IMR-90 (cell line): Measurements from ENCODE around the gene ADIG. TPM values are rescaled to one million over a fixed set of nuclear protein-coding genes. Genes with fewer than 3 reads are reported as not detected.

Source experiments
- ATAC-seq: fragments of 200-7000 bp; cut with Tn5 transposase; 2 replicates; pipeline ENCODE4 v1.9.1; 2020; ENCODE audit warnings: low read depth, mild to moderate bottlenecking, moderate library complexity
- BruUV-seq: library from RNA; stranded (reverse); fragments of 400-500 nt; replicated peaks from 2 replicates; lab custom pipeline; 2021; lab: Mats Ljungman, UMichigan
- CTCF ChIA-PET: fragments of 300-600 bp; formaldehyde crosslinking; extraction: SDS; loops from one replicate; lab custom pipeline; 2021; ENCODE audit warnings: antibody characterized with exemption; lab: Yijun Ruan, JAX
- POLR2A ChIA-PET: fragments of 300-600 bp; sonication (Branson Sonifier 250); formaldehyde crosslinking; loops from one replicate; lab custom pipeline; 2022; ENCODE audit warnings: antibody characterized with exemption; ENCODE audit not compliant: unreplicated experiment; lab: Charles Lee
- DNase-seq: peaks from one replicate; pipeline ENCODE4 v3.0.0; 2013
- H2AFZ ChIP-seq: replicated peaks from 2 replicates; pipeline ENCODE3; 2013; ENCODE audit warnings: low read length, mild to moderate bottlenecking; ENCODE audit not compliant: poor library complexity
- H2AK5ac ChIP-seq: 2 replicates; pipeline ENCODE4 v1.6.1; 2013; ENCODE audit warnings: low read depth, low read length, inconsistent platforms
- H2AK9ac ChIP-seq: replicated peaks from 2 replicates; pipeline ENCODE3; 2013; ENCODE audit warnings: mild to moderate bottlenecking, low read depth, low read length, moderate library complexity; ENCODE audit not compliant: poor library complexity
- H2BK120ac ChIP-seq: 2 replicates; pipeline ENCODE4 v1.6.1; 2013; ENCODE audit warnings: low read depth, low read length, inconsistent platforms
- H2BK15ac ChIP-seq: 3 replicates; pipeline ENCODE4 v1.6.1; 2013; ENCODE audit warnings: low read depth, low read length, inconsistent platforms
- H2BK20ac ChIP-seq: 2 replicates; pipeline ENCODE4 v1.6.1; 2013; ENCODE audit warnings: low read depth, mild to moderate bottlenecking, inconsistent platforms, low read length, moderate library complexity
- H2BK5ac ChIP-seq: 2 replicates; pipeline ENCODE4 v1.6.1; 2013; ENCODE audit warnings: mild to moderate bottlenecking, low read depth, low read length, inconsistent platforms; ENCODE audit not compliant: poor library complexity, severe bottlenecking
- H3K14ac ChIP-seq: replicated peaks from 2 replicates; pipeline ENCODE4 v1.6.1; 2013; ENCODE audit warnings: low read depth, low read length, inconsistent platforms
- H3K18ac ChIP-seq: 2 replicates; pipeline ENCODE4 v1.6.1; 2013; ENCODE audit warnings: low read depth, low read length, control low read depth
- H3K23ac ChIP-seq: 2 replicates; pipeline ENCODE4 v1.6.1; 2013; ENCODE audit warnings: low read depth, low read length, inconsistent platforms
- H3K27ac ChIP-seq: 2 replicates; pipeline ENCODE4 v1.5.1; 2013; ENCODE audit warnings: mild to moderate bottlenecking, control low read depth, low read length; ENCODE audit not compliant: insufficient read depth
- H3K27me3 ChIP-seq: 2 replicates; pipeline ENCODE4 v1.6.1; 2013; ENCODE audit warnings: low read length; ENCODE audit not compliant: control insufficient read depth, insufficient read depth
- H3K36me3 ChIP-seq: 2 replicates; pipeline ENCODE4 v1.6.1; 2013; ENCODE audit warnings: low read length, mixed read lengths; ENCODE audit not compliant: control insufficient read depth, insufficient read depth
- H3K4ac ChIP-seq: 2 replicates; pipeline ENCODE4 v1.6.1; 2013; ENCODE audit warnings: low read depth, low read length, inconsistent platforms
- H3K4me1 ChIP-seq: 2 replicates; pipeline ENCODE4 v1.6.1; 2013; ENCODE audit warnings: low read length, mixed read lengths; ENCODE audit not compliant: control insufficient read depth, insufficient read depth
- H3K4me2 ChIP-seq: 2 replicates; pipeline ENCODE4 v1.6.1; 2013; ENCODE audit warnings: low read depth, mild to moderate bottlenecking, control low read depth, low read length, moderate library complexity
- H3K4me3 ChIP-seq: 2 replicates; pipeline ENCODE4 v1.5.1; 2013; ENCODE audit warnings: low read depth, mild to moderate bottlenecking, control low read depth, low read length, moderate library complexity; ENCODE audit not compliant: insufficient read depth
- H3K56ac ChIP-seq: 2 replicates; pipeline ENCODE4 v1.6.1; 2013; ENCODE audit warnings: low read length, inconsistent platforms; ENCODE audit not compliant: insufficient read depth; ENCODE audit errors: extremely low read depth
- H3K79me1 ChIP-seq, 2 experiments: 2 replicates each; pipeline ENCODE4 v1.6.1; 2013; ENCODE audit warnings: low read length in 2 of 2, inconsistent platforms in 1 of 2, low read depth in 1 of 2
- H3K9ac ChIP-seq: 2 replicates; pipeline ENCODE4 v1.6.1; 2013; ENCODE audit warnings: low read depth, low read length, control low read depth
- H3K9me1 ChIP-seq: 2 replicates; pipeline ENCODE4 v1.6.1; 2013; ENCODE audit warnings: low read length, inconsistent platforms; ENCODE audit not compliant: insufficient read depth
- H3K9me3 ChIP-seq: 2 replicates; pipeline ENCODE4 v1.6.1; 2013; ENCODE audit warnings: low read length; ENCODE audit not compliant: control insufficient read depth, insufficient read depth
- H4K20me1 ChIP-seq: 2 replicates; pipeline ENCODE4 v1.6.1; 2013; ENCODE audit warnings: low read length, inconsistent platforms; ENCODE audit not compliant: insufficient read depth
- H4K5ac ChIP-seq: 2 replicates; pipeline ENCODE4 v1.6.1; 2013; ENCODE audit warnings: mild to moderate bottlenecking, low read depth, low read length, control low read depth
- H4K8ac ChIP-seq, 2 experiments: 2 replicates each; pipeline ENCODE4 v1.6.1; 2013; ENCODE audit warnings: low read depth in 2 of 2, low read length in 2 of 2, control low read depth in 1 of 2, inconsistent platforms in 1 of 2
- H4K91ac ChIP-seq: 2 replicates; pipeline ENCODE4 v1.6.1; 2013; ENCODE audit warnings: low read depth, low read length, inconsistent platforms; ENCODE audit not compliant: insufficient read depth
- BHLHE40 ChIP-seq: fragments of 150-350 bp; IDR thresholded peaks from 2 replicates; pipeline ENCODE4 v1.6.1; 2016; ENCODE audit warnings: mild to moderate bottlenecking, low read depth, low read length
- CEBPB ChIP-seq: IDR thresholded peaks from 2 replicates; pipeline ENCODE4 v1.6.1; 2012; ENCODE audit warnings: low read depth, low read length, improper control_type of control experiment
- CHD1 ChIP-seq: IDR thresholded peaks from 2 replicates; pipeline ENCODE4 v1.6.1; 2012; ENCODE audit warnings: low read depth, low read length, improper control_type of control experiment
- MAFK ChIP-seq: IDR thresholded peaks from 2 replicates; pipeline ENCODE4 v1.6.1; 2012; ENCODE audit warnings: low read depth, low read length, improper control_type of control experiment
- MAZ ChIP-seq: IDR thresholded peaks from 2 replicates; pipeline ENCODE4 v1.6.1; 2012; ENCODE audit warnings: low read depth, mild to moderate bottlenecking, low read length, improper control_type of control experiment, moderate library complexity, borderline replicate concordance
- MXI1 ChIP-seq: IDR thresholded peaks from 2 replicates; pipeline ENCODE4 v1.6.1; 2012; ENCODE audit warnings: low read depth, mild to moderate bottlenecking, low read length, moderate library complexity, borderline replicate concordance
- NFE2L2 ChIP-seq: fragments of 150-350 bp; IDR thresholded peaks from 2 replicates; pipeline ENCODE4 v1.6.1; 2016; ENCODE audit warnings: low read depth, mild to moderate bottlenecking, low read length
- POLR2A ChIP-seq: IDR thresholded peaks from 2 replicates; pipeline ENCODE4 v1.6.1; 2012; ENCODE audit warnings: mild to moderate bottlenecking, low read depth, low read length
- RAD21 ChIP-seq: IDR thresholded peaks from 2 replicates; pipeline ENCODE4 v1.6.1; 2012; ENCODE audit warnings: low read length, improper control_type of control experiment
- RCOR1 ChIP-seq: IDR thresholded peaks from 2 replicates; pipeline ENCODE4 v1.6.1; 2012; ENCODE audit warnings: mild to moderate bottlenecking, low read length, improper control_type of control experiment; ENCODE audit not compliant: insufficient replicate concordance
- RFX5 ChIP-seq: IDR thresholded peaks from 2 replicates; pipeline ENCODE4 v1.8.0; 2012; ENCODE audit warnings: low read depth, mild to moderate bottlenecking, low read length, moderate library complexity
- SMC3 ChIP-seq: fragments of 150-350 bp; IDR thresholded peaks from 2 replicates; pipeline ENCODE4 v1.6.1; 2016; ENCODE audit warnings: low read depth, mild to moderate bottlenecking, antibody characterized with exemption, low read length, moderate library complexity
- WGBS, 2 experiments: methylation state at CpG; one replicate each; pipeline versions ENCODE4 v1.1.5 to v1.1.7; 2013; ENCODE audit warnings: missing lambda C conversion rate in 2 of 2; ENCODE audit not compliant: insufficient read length in 1 of 2; ENCODE audit errors: extremely low coverage in 2 of 2; 5-methylcytosine and 5-hydroxymethylcytosine counted together
- dilution Hi-C: fragments of 300-500 bp; cut with HindIII; formaldehyde crosslinking; loops from one replicate; pipeline ENCODE4 v1.14.3; 2018; ENCODE audit warnings: low sequenced_read_pairs; ENCODE audit not compliant: unreplicated experiment
- in situ Hi-C: fragments of 300-500 bp; cut with MboI; formaldehyde crosslinking; loops from 3 replicates; pipeline ENCODE4 v1.14.3; 2019; ENCODE audit warnings: low sequenced_read_pairs, inconsistent platforms, mixed read lengths
- intact Hi-C: fragments of 100-400 bp; cut with micrococcal nuclease; formaldehyde crosslinking; loops from 2 replicates; pipeline ENCODE4 v1.10.0; 2022
- polyA plus RNA-seq, 3 experiments: library from polyadenylated mRNA; depleted of rRNA; stranded (reverse); fragments of >200 nt; gene quantifications; 2 replicates each; pipeline ENCODE4 v1.2.3, GENCODE V29; 2012; ENCODE audit warnings: low replicate concordance in 1 of 3
- total RNA-seq: library from RNA; depleted of rRNA; stranded (reverse); fragments of >200 nt; gene quantifications from 2 replicates; pipeline ENCODE4 v1.2.3, GENCODE V29; 2012
- TF ChIP-seq, protein P1 (sequence below): fragments of 150-350 bp; IDR thresholded peaks from 2 replicates; pipeline ENCODE4 v1.6.1; 2017; ENCODE audit warnings: mild to moderate bottlenecking, antibody characterized with exemption, low read length, low read depth
- TF ChIP-seq, protein P2 (sequence below): conservative IDR thresholded peaks from 2 replicates; pipeline ENCODE4 v1.5.1; 2012; ENCODE audit warnings: mild to moderate bottlenecking, low read depth, low read length, improper control_type of control experiment
- TF ChIP-seq, protein P3 (sequence below): fragments of 150-350 bp; IDR thresholded peaks from 2 replicates; pipeline ENCODE4 v1.6.1; 2016; ENCODE audit warnings: low read depth, mild to moderate bottlenecking, low read length, moderate library complexity, borderline replicate concordance

The ADIG gene
- total and polyA plus RNA-seq, 2 of the 4 experiments (the other 2 are of a cell fraction): not detected

DNA sequence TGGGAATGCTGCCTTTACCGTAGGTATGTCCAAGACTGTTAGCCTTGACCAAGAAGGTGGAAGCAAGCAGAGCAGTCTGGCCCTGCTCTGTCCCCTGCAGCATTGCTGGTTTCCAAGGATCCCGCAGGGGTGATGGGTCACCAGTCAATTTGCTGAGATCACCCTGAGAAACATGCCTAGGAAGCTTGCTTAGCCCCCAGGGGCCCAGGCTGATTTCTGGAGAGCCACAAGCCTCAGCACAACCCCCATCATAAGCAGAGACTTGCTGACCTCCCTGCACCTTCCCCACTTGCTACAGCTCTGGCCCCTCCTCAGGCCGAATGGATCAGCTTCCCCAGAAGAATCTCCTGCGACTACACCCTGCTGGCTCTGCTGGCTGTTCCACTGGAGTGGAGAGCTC is 42.1 kb downstream of the ADIG start:
- CTCF ChIA-PET: no interaction called here

More for the DNA sequence above, 42.1 kb downstream of the ADIG start:
- Histone ChIP-seq H4K91ac (no peak overlapping the region), H3K18ac (no peak overlapping the region), H4K5ac (no peak overlapping the region), H3K27ac (no peak overlapping the region), H2BK120ac (no peak overlapping the region), H3K23ac (no peak overlapping the region), H3K14ac (no peak overlapping the region), H3K79me1 (no peaks in the 10 kb centered on the region), H3K9me3 (no peaks in the 10 kb centered on the region), H4K20me1 (no peaks in the 10 kb centered on the region), H2AK5ac (no peak overlapping the region), H4K8ac (no peak overlapping the region), H3K9ac (no peak overlapping the region), H2BK5ac (no peak overlapping the region), H3K36me3 (no peaks in the 10 kb centered on the region), H2BK15ac (no peak overlapping the region), H3K27me3 (peaks cover 25% of the 10 kb centered on the region), H3K4ac (no peak overlapping the region), H2AFZ (no peak overlapping the region), H3K4me1 (no peaks in the 10 kb centered on the region), H3K56ac (no peak overlapping the region), H3K4me2 (no peak overlapping the region), H2AK9ac (no peak overlapping the region), H2BK20ac (no peak overlapping the region), H3K4me3 (no peak overlapping the region), H3K9me1 (no peaks in the 10 kb centered on the region)
- no peak for DNase-seq
- BruUV-seq: no TSS peak
- in situ Hi-C loops: no loop called here
- dilution Hi-C loops: no loop called here
- POLR2A ChIA-PET: no interaction called here
- WGBS, 2 experiments: 42% methylated on average over 2 of the region's 4 CpGs; no CpG with 5 or more reads in 1 of the 2 experiments
- intact Hi-C loops: no loop called here
- ATAC-seq: no peak
- TF ChIP-seq BHLHE40: no peak
- no peak for TF ChIP-seq CEBPB
- TF ChIP-seq SMC3: no peak
- TF ChIP-seq NFE2L2: no peak
- TF ChIP-seq, protein P1, sequence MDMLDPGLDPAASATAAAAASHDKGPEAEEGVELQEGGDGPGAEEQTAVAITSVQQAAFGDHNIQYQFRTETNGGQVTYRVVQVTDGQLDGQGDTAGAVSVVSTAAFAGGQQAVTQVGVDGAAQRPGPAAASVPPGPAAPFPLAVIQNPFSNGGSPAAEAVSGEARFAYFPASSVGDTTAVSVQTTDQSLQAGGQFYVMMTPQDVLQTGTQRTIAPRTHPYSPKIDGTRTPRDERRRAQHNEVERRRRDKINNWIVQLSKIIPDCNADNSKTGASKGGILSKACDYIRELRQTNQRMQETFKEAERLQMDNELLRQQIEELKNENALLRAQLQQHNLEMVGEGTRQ: no peak
- TF ChIP-seq RAD21: no peak
- TF ChIP-seq, protein P2, sequence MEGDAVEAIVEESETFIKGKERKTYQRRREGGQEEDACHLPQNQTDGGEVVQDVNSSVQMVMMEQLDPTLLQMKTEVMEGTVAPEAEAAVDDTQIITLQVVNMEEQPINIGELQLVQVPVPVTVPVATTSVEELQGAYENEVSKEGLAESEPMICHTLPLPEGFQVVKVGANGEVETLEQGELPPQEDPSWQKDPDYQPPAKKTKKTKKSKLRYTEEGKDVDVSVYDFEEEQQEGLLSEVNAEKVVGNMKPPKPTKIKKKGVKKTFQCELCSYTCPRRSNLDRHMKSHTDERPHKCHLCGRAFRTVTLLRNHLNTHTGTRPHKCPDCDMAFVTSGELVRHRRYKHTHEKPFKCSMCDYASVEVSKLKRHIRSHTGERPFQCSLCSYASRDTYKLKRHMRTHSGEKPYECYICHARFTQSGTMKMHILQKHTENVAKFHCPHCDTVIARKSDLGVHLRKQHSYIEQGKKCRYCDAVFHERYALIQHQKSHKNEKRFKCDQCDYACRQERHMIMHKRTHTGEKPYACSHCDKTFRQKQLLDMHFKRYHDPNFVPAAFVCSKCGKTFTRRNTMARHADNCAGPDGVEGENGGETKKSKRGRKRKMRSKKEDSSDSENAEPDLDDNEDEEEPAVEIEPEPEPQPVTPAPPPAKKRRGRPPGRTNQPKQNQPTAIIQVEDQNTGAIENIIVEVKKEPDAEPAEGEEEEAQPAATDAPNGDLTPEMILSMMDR: no peak
- TF ChIP-seq CHD1: no peak
- TF ChIP-seq RCOR1: no peak
- no peak for TF ChIP-seq MAFK
- TF ChIP-seq POLR2A: no peak
- TF ChIP-seq MAZ: no peak
- TF ChIP-seq, protein P3, sequence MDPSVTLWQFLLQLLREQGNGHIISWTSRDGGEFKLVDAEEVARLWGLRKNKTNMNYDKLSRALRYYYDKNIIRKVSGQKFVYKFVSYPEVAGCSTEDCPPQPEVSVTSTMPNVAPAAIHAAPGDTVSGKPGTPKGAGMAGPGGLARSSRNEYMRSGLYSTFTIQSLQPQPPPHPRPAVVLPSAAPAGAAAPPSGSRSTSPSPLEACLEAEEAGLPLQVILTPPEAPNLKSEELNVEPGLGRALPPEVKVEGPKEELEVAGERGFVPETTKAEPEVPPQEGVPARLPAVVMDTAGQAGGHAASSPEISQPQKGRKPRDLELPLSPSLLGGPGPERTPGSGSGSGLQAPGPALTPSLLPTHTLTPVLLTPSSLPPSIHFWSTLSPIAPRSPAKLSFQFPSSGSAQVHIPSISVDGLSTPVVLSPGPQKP: no peak
- TF ChIP-seq RFX5: no peak
- no peak for TF ChIP-seq MXI1
